HTR-8/SVneo (cell line): Measurements from ENCODE around the gene POLR3K.

Experiments
- DNase-seq: peaks from one replicate; pipeline ENCODE4 v3.0.0; 2011; ENCODE audit warnings: low spot score, mixed read lengths; ENCODE audit not compliant: insufficient read length
- FAIRE-seq: peaks from 2 replicates; lab custom pipeline; 2011; peaks lifted over from hg19 to GRCh38; lab: Jason Lieb, UNC

Gene POLR3K

DNA sequence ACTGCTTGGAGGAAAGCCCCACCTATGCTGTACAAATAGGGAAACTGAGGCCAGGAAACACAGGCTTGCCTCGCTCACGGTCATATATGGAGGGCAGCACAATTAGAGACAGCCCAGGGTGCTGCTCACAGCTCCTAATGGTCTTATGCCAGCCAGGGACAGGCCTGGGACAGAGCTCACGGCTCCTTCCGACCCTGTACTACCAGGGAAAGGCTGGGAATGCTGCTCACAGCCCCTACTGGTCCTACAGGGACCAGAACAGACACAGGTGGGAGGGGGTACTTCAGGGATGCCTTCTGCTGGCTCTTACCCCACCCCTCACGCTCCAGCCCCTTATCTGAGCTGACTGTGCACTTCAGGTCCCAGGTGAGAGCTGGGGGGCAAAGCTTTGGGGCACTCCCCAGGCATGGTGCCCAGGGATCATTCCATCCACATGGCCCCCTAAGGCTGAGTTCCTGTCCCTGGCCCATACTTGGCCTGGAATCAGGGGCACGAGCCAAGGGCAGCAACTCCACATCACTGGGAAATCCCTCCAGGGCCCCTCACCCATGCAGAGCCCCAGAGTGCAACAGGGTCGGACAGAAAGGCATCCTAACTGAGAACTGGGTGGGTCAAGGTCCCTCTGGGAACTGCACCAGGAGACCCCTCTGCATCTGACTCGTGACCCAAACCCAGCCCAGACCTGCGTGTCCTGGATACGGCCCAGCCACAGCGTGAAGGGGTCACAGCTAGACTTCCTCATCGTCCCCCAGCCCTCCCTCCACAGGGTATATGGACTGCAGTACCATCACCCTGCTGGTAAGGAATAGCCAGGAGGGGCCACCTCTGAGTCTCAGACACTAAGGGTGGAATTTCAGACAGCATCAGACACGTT lies 13.1 kb upstream of the POLR3K start:
- FAIRE-seq (no peak), DNase-seq (no peak)

GRCh38 chr16:65745-66144 lies 12.3 kb upstream of the POLR3K start:
- peak; percentile 89 for FAIRE-seq
- DNase-seq = peak; percentile 86

DNA sequence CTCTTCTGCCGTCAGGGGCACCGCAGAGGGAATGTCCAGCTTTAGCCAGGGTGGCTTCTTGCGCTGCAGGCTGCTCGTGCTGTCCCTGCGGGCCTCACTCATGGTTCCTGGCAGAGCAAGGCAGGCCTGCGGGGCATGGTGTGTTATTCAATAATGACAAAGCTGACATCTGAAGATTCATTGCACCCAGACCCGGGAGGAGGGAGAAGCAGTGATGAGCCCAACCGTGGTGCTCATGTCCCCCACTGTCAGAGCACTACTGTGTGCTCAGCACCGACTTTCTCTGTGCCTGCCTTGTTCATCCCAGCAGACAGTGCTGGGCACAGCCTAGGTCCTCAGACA lies 11.5 kb upstream of the POLR3K start:
- DNase-seq (no peak), FAIRE-seq (peak; percentile 36)

DNA sequence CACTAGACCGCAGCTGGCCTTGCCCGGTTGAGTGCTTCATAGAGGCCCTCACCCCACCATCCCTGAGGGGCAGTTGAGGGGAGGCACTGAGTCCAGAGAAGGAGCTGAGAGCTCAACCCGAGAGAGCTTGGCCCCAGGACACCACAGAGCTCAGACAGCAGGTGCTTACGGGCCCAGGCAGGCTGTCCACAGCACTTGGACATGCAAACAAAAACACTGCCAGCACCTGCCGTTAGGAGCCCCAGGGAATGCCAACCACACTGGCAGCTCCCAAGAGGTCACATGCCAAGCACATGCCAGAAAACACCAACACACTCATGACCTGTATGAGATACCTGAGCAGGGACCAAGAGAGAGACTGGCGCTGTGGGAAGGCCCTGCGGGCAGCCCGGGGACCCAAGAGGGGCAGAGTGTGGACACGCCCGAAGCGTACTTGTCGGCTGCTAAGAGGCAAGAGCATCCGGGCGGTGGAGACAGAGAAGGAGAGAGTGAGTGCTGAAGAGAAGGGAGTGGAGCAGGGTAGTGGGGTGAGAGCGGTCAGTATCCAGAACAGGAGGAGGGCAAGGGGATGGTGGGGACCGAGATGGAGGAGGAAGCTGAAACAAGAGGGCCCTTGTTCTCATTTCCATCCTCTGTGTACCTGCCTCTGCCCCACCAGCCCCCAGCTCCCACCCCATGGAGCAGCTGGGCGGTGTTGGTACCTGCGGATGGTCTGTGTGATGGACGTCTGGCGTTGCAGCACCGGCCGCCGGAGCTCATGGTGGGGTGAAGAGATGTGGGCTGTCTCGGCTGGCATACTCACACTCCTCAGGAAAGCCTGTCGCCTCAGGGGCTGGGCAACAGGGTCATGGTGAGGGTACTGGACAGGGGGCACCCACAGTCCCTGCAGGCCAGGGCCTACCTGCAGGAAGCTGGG lies 10.8 kb upstream of the POLR3K start:
- no peak for DNase-seq
- no peak for FAIRE-seq

- FAIRE-seq (no peak), DNase-seq (no peak)
Measured at GRCh38 chr16:63466-63865, 10.1 kb upstream of the POLR3K start.

DNA sequence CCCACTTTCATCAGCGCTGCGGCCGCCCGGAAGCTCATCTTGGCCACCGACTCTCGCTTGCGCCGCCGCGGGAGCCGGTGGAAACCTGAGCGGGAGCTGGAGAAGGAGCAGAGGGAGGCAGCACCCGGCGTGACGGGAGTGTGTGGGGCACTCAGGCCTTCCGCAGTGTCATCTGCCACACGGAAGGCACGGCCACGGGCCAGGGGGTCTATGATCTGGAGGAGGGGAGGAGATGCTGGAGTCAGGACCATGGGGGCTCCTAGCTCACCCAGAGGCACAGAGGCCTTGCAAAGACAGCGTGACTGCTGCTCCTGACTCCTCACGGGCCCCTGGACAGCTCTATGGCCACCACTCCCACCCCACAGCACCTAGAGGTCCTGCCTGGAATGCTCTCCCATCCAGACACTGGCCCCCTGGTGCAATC lies 9.6 kb upstream of the POLR3K start:
- no peak for FAIRE-seq
- DNase-seq = no peak

GRCh38 chr16:62283-62967 lies 9.0 kb upstream of the POLR3K start:
- FAIRE-seq = no peak

GRCh38 chr16:61879-62281 lies 8.5 kb upstream of the POLR3K start:
- DNase-seq (no peak), FAIRE-seq (no peak)

More at GRCh38 chr16:62283-62967, 9.0 kb upstream of the POLR3K start:
- no peak for DNase-seq

DNA sequence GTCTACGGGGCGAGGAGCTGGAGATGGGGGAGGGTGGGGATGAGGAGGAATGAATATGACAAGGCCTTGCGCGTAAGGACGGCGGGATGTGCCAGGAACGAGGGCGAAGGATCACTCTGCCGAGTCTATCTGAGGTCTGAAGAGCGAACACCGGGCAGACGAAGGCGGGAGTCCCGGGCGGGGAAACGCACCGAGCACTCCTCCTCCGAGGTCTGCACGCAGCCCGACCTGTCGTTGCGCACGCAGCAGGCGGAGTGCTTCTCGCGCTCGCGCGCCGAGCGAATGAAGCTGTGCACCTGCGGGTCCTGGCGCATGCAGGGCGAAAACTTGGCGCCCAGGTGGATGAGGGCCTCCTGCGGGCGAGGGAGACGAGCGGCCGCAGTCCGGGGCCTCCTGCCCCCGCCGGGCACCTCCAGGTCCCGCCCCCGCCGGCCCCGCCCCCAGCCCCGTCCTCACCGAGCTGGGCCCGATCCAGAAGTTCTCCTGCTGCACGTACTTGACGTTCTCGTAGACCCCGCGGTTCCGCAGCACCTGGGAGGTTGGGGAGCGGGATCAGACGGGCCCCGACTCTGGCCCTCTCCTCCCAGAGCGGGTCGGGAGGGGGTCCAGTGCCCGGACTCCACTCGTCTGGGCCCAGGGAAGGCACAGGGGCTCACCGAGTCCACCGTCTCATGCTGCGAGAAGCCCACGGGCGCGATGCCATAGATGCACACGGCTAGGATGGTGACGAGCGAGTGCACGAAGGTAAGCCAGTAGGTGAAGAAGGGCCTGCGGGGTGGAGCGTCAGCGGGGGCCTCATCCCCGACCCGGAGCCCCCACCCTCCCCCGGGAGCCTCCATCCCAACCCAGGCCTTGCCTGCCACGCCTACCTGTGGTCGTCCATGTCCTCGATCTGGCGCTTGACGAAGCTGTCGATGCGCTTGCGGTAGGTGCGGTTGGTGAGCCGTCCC lies 7.8 kb upstream of the POLR3K start:
- FAIRE-seq (no peak), DNase-seq (no peak)

- no peak for DNase-seq
- no peak for FAIRE-seq
Measured at GRCh38 chr16:60166-60565, 6.8 kb upstream of the POLR3K start.

GRCh38 chr16:59440-60059 lies 6.1 kb upstream of the POLR3K start:
- DNase-seq = no peak
- no peak for FAIRE-seq

- DNase-seq (no peak), FAIRE-seq (no peak)
Measured at GRCh38 chr16:58491-59439, 5.4 kb upstream of the POLR3K start.

DNA sequence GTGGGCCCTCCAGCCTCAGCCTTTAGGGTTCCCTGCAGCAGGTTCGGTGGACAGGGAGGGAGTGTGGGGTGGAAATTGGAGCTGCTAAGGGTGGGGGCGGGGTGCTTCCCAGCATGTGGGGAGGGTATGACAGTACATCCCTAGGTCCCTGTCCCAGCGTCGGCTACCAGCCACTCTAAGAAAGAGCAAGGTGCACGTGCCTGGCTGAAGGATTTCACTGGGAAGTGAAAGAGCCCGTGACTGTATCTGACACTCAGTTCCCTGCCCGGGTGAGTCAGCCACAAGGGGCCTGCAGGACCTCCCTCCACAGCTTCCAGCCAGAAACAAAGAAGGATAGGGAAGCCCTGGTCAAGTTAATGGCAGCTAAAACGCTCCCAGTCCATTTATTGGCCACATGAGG lies 4.3 kb upstream of the POLR3K start:
- no peak for FAIRE-seq
- DNase-seq = no peak

DNA sequence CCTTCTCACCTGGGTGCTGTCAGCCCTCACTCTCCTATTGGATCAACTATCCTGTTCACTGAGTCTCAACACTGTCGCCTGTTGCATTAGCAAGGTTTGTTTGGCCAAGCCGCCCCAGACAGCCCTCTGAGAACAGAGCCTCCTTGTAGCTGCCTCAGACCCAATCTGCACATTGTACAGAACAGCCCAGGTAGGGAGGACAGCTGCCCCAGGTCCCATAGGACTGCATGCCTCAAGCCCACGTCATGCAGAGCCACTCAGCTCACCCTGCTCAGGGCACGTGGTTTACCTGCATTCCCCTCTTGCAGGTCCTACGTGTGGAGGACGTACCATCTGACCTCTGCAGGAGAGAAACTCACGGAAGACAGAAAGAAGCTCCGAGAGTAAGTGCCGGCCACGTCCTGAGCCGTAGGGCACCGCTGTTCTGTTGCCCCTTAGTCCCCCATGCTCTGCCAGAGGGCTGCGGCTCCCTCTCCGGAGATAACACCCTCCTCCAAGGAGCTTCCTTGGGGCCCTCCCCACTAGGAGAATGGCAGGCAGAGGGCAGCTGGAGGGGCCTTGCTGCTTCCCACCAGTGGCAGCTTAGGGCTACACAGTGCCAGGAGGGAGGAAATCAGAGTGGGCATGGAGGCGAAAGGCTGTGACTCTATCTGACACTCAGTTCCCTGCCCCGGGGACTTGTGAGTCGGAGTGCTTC lies 3.0 kb upstream of the POLR3K start:
- FAIRE-seq (no peak), DNase-seq (no peak)

DNA sequence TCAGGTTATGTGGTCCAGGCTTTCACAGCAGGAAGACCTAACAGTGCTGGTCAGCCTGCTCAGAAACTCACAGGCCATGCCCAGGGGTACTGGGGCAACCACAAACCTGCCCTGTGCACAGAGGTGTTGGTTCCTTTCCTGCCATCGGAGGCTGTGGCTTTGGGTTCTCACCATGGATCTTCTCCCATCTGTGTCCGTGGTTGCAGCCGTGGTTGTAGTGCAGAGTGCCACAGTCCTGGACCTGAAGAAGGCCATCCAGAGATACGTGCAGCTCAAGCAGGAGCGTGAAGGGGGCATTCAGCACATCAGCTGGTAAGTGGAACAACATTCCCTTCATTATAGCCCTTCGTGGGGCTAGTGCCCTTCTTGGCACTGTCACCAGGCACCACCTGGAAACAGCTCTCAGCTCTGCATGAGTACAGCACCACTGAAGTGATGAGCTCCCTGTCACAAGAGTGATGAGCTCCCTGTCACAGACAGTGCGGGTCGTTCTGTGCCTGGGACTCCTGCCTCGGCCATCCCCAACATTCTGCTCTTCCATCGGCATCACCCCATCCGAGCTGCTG lies 2.2 kb upstream of the POLR3K start:
- no peak for FAIRE-seq
- no peak for DNase-seq

- no peak for FAIRE-seq
Measured at GRCh38 chr16:54237-54581, 801 bp upstream of the POLR3K start.

More at GRCh38 chr16:54237-54581, 801 bp upstream of the POLR3K start:
- no peak for DNase-seq
